ENCODE data around the gene ATG9B. TPM values are rescaled to one million over a fixed set of nuclear protein-coding genes. Genes with fewer than 3 reads are reported as not detected.
A peak's percentile ranks its signal among the peaks of the same experiment; 100 is the strongest.

Gene ATG9B
- total RNA-seq, 1 experiment from 2014 or later = 1.3 TPM

GRCh38 chr7:151064993-151065392, 40.7 kb upstream of the ATG9B start:
- no peaks in the 10 kb centered on the region for H4K20me1 ChIP-seq (ENCODE audit: low read length)
- H3K4me3 ChIP-seq (ENCODE audit: low read length) = no peak overlapping the region
- H3K27me3 ChIP-seq (ENCODE audit: low read length) = no peaks in the 10 kb centered on the region
- no peak overlapping the region for H3K9ac ChIP-seq (ENCODE audit: low read length)
- intact Hi-C loops (cut with micrococcal nuclease) = no loop called here
- no peak overlapping the region for H3K4me2 ChIP-seq (ENCODE audit: low read length)
- peaks cover 34% of the 10 kb centered on the region for H3K79me2 ChIP-seq (ENCODE audit: low read length)
- H3K9me3 ChIP-seq (ENCODE audit: low read length) = no peaks in the 10 kb centered on the region
- DNase-seq (no peak), ATAC-seq (no peak)
- CTCF ChIA-PET = no interaction called here
- peaks cover 30% of the 10 kb centered on the region for H3K4me1 ChIP-seq (ENCODE audit: insufficient read depth, low read length)
- H3K27ac ChIP-seq (ENCODE audit: low read length) = no peak overlapping the region
- no peak overlapping the region for H2AFZ ChIP-seq (ENCODE audit: low read length)
- H3K9me2 ChIP-seq (replicated peaks; ENCODE audit: low read length) = no peaks in the 10 kb centered on the region
- no TSS peak for BruUV-seq (replicated peaks)
- POLR2A ChIA-PET (ENCODE audit: unreplicated experiment) = no interaction called here
- no peaks in the 10 kb centered on the region for H3F3A ChIP-seq (ENCODE audit: low read length, unreplicated experiment)
- H3K36me3 ChIP-seq (ENCODE audit: low read depth, low read length) = peaks cover 28% of the 10 kb centered on the region
- TF ChIP-seq EZH2phosphoT487 (IDR thresholded peaks at IDR 0.05; ENCODE audit: borderline replicate concordance, low read length) (no peak), EZH2 (IDR thresholded peaks at IDR 0.05; ENCODE audit: low read length, unreplicated experiment) (no peak)
- TF ChIP-seq, protein P1, sequence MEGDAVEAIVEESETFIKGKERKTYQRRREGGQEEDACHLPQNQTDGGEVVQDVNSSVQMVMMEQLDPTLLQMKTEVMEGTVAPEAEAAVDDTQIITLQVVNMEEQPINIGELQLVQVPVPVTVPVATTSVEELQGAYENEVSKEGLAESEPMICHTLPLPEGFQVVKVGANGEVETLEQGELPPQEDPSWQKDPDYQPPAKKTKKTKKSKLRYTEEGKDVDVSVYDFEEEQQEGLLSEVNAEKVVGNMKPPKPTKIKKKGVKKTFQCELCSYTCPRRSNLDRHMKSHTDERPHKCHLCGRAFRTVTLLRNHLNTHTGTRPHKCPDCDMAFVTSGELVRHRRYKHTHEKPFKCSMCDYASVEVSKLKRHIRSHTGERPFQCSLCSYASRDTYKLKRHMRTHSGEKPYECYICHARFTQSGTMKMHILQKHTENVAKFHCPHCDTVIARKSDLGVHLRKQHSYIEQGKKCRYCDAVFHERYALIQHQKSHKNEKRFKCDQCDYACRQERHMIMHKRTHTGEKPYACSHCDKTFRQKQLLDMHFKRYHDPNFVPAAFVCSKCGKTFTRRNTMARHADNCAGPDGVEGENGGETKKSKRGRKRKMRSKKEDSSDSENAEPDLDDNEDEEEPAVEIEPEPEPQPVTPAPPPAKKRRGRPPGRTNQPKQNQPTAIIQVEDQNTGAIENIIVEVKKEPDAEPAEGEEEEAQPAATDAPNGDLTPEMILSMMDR (conservative IDR thresholded peaks at IDR 0.05; ENCODE audit: low read depth, low read length) = no peak

DNA sequence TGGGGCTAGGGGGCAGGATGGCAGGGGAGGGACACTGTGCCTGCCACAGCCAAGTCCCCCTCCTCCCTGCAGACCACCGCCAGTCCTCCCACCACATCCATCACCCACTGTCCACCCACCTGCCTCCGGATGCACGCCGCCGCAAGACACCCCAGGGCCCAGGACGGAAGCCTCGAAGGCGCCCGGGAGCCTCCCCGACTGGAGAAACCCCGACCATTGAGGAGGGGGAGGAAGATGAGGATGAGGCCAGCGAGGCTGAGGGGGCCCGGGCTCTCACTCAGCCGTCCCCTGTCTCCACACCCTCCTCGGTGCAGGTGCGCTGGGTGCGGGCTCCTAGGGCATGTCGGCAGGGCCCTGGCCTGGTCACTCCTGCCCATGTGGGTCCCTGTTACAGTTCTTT, 40.2 kb upstream of the ATG9B start:
- TF ChIP-seq, protein P1 (conservative IDR thresholded peaks at IDR 0.05; ENCODE audit: low read depth, low read length) = no peak
- TF ChIP-seq EZH2 (IDR thresholded peaks at IDR 0.05; ENCODE audit: low read length, unreplicated experiment) (no peak), EZH2phosphoT487 (IDR thresholded peaks at IDR 0.05; ENCODE audit: borderline replicate concordance, low read length) (no peak)
- Histone ChIP-seq H2AFZ (ENCODE audit: low read length) (no peak overlapping the region), H3K79me2 (ENCODE audit: low read length) (peaks cover 39% of the 10 kb centered on the region), H3K9me2 (replicated peaks; ENCODE audit: low read length) (no peaks in the 10 kb centered on the region), H3K4me1 (ENCODE audit: insufficient read depth, low read length) (peaks cover 30% of the 10 kb centered on the region), H3K36me3 (ENCODE audit: low read depth, low read length) (peaks cover 28% of the 10 kb centered on the region), H3K4me3 (ENCODE audit: low read length) (no peak overlapping the region), H3K9me3 (ENCODE audit: low read length) (no peaks in the 10 kb centered on the region), H3K9ac (ENCODE audit: low read length) (no peak overlapping the region), H3K27me3 (ENCODE audit: low read length) (no peaks in the 10 kb centered on the region), H3F3A (ENCODE audit: low read length, unreplicated experiment) (no peaks in the 10 kb centered on the region), H3K4me2 (ENCODE audit: low read length) (no peak overlapping the region), H4K20me1 (ENCODE audit: low read length) (no peaks in the 10 kb centered on the region), H3K27ac (ENCODE audit: low read length) (no peak overlapping the region)
- intact Hi-C loops (cut with micrococcal nuclease) = no loop called here
- POLR2A ChIA-PET (ENCODE audit: unreplicated experiment) = no interaction called here
- BruUV-seq (replicated peaks) = TSS peak; percentile 3
- no peak for DNase-seq
- CTCF ChIA-PET = no interaction called here
- ATAC-seq = no peak

- peak overlapping the region; percentile 46; the same call in 1 of the 2 replicates for H3K4me3 ChIP-seq (ENCODE audit: low read length)
These were observed 38.9 kb upstream of the ATG9B start for GRCh38 chr7:151063212-151063561.

More at GRCh38 chr7:151063212-151063561, 38.9 kb upstream of the ATG9B start:
- DNase-seq (peak; percentile 52), ATAC-seq (peak; percentile 4)
- peaks cover 27% of the 10 kb centered on the region for H3K36me3 ChIP-seq (ENCODE audit: low read depth, low read length)
- no peak overlapping the region for H2AFZ ChIP-seq (ENCODE audit: low read length)
- peak overlapping the region; percentile 70 for H3K4me2 ChIP-seq (ENCODE audit: low read length)
- no peaks in the 10 kb centered on the region for H3F3A ChIP-seq (ENCODE audit: low read length, unreplicated experiment)
- H3K9ac ChIP-seq (ENCODE audit: low read length) = no peak overlapping the region; the same call in 1 of the 2 replicates
- peaks cover 40% of the 10 kb centered on the region for H3K4me1 ChIP-seq (ENCODE audit: insufficient read depth, low read length)
- H3K9me3 ChIP-seq (ENCODE audit: low read length) = no peaks in the 10 kb centered on the region
- TF ChIP-seq EZH2 (IDR thresholded peaks at IDR 0.05; ENCODE audit: low read length, unreplicated experiment) (no peak), EZH2phosphoT487 (IDR thresholded peaks at IDR 0.05; ENCODE audit: borderline replicate concordance, low read length) (no peak)
- TF ChIP-seq, protein P1 (conservative IDR thresholded peaks at IDR 0.05; ENCODE audit: low read depth, low read length) = no peak
- intact Hi-C loops (cut with micrococcal nuclease) = loop anchor here (1.0 kb wide), 1 partner anchor 17 kb away; the partner anchor contains the start of gene FASTK
- peak overlapping the region; percentile 97 for H3K27ac ChIP-seq (ENCODE audit: low read length)
- ChIA-PET CTCF (interaction anchor here (0.6 to 1.3 kb wide), 5 partner anchors 35 to 50 kb away, joined by 4 to 10 read pairs (median 5); partner anchors contain the start of gene ABCB8), POLR2A (ENCODE audit: unreplicated experiment) (interaction anchor here (0.6 to 1.2 kb wide), 4 partner anchors 17 to 170 kb away, joined by 4 to 23 read pairs (median 10); partner anchors contain the start of genes FASTK and TMUB1)
- H4K20me1 ChIP-seq (ENCODE audit: low read length) = no peaks in the 10 kb centered on the region
- no TSS peak for BruUV-seq (replicated peaks)
- H3K79me2 ChIP-seq (ENCODE audit: low read length) = peaks cover 39% of the 10 kb centered on the region
- no peaks in the 10 kb centered on the region for H3K27me3 ChIP-seq (ENCODE audit: low read length)
- no peaks in the 10 kb centered on the region for H3K9me2 ChIP-seq (replicated peaks; ENCODE audit: low read length)
